Medulla oblongata (tissue), 1 donor: ENCODE results near the gene HOXA9.

Source experiments
- DNase-seq: peaks from one replicate; pipeline ENCODE4 v3.0.0-alpha.2; 2015; ENCODE audit errors: extremely low spot score

The HOXA9 gene

GRCh38 chr7:27112955-27113949 is 52.1 kb downstream of the HOXA9 start:
- no peak for DNase-seq
